ENCODE data around the gene GUK1. TPM values are rescaled to one million over a fixed set of nuclear protein-coding genes. Genes with fewer than 3 reads are reported as not detected.

GUK1 gene
- total and polyA plus RNA-seq, 2 of the 8 experiments (the other 6 are each of a cell fraction or from before 2014, with no cell fraction given) = 68.5 to 183 TPM

DNA sequence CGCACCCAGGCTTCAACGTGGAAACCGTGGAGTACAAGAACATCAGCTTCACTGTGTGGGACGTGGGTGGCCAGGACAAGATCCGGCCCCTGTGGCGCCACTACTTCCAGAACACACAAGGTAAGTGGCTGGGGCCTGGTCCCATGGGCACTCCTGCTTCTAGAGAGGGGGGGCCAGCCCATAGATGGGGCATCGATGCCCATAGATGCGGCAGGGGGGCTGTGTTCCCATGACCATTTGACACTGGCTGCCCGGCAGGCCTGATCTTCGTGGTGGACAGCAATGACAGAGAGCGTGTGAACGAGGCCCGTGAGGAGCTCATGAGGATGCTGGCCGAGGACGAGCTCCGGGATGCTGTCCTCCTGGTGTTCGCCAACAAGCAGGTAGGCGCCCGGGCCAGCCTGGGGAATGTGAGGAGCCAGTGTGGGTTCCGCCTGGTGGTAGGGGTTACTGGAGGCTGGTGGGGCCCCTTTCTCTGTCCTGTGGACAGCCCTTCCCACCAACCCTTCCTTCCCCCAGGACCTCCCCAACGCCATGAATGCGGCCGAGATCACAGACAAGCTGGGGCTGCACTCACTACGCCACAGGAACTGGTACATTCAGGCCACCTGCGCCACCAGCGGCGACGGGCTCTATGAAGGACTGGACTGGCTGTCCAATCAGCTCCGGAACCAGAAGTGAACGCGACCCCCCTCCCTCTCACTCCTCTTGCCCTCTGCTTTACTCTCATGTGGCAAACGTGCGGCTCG lies 42.6 kb upstream of the GUK1 start:
- H3K18ac ChIP-seq (ENCODE audit: extremely low read depth, low read length) = no peak overlapping the region

More for the DNA sequence above, 42.6 kb upstream of the GUK1 start:
- Histone ChIP-seq H3K56ac (replicated peaks; ENCODE audit: insufficient read length, low read depth, low read length) (no peak overlapping the region), H2BK15ac (ENCODE audit: low read length) (no peak overlapping the region), H3K79me2 (ENCODE audit: control insufficient read depth in 1 of 2, insufficient read depth in 2 of 2, low read length in 2 of 2) (peaks cover 16 to 47% of the 10 kb centered on the region in 2 experiments), H3K79me1 (ENCODE audit: low read depth, low read length) (peaks cover 36% of the 10 kb centered on the region), H3K23ac (ENCODE audit: insufficient read length) (no peak overlapping the region), H2BK20ac (ENCODE audit: low read length) (no peak overlapping the region), H4K91ac (replicated peaks; ENCODE audit: insufficient read length, low read length) (no peak overlapping the region), H3K23me2 (ENCODE audit: low read depth, low read length) (peaks cover 6% of the 10 kb centered on the region; the same call in 1 of the 2 replicates), H2BK12ac (ENCODE audit: low read depth, low read length) (no peak overlapping the region), H3K9me3 (ENCODE audit: insufficient read depth in 2 of 2, low read depth in 1 of 2, low read length in 1 of 2) (peaks cover 3 to 5% of the 10 kb centered on the region in 2 experiments; a peak in 3 of 4 replicates), H3K27me3 (replicated peaks in 1 of 4; ENCODE audit: control insufficient read depth in 3 of 4, extremely low read depth in 1 of 4, insufficient read depth in 3 of 4, low read length in 3 of 4) (no peaks in the 10 kb centered on the region), H3K14ac (ENCODE audit: insufficient read length) (no peak overlapping the region), H2BK120ac (replicated peaks; ENCODE audit: low read depth, low read length) (no peak overlapping the region), H4K5ac (ENCODE audit: insufficient read length, low read depth, low read length) (no peak overlapping the region), H3K4me1 (replicated peaks in 1 of 4; ENCODE audit: control insufficient read depth in 3 of 4, insufficient read depth in 4 of 4, low read length in 3 of 4) (0 out of 7 replicates have a peak, but pooled peaks cover 0 to 2% (median 0%) of the 10 kb centered on the region in 4 experiments), H2AFZ (ENCODE audit: low read length) (no peak overlapping the region), H3K27ac (ENCODE audit: low read depth, low read length) (no peak overlapping the region), H2BK5ac (ENCODE audit: low read depth, low read length) (no peak overlapping the region), H3K4ac (replicated peaks; ENCODE audit: insufficient read length, low read depth, low read length) (no peak overlapping the region), H4K20me1 (replicated peaks in 1 of 2; ENCODE audit: control insufficient read depth in 1 of 2, insufficient read depth in 2 of 2, low read length in 2 of 2) (peaks cover 28 to 57% of the 10 kb centered on the region in 2 experiments), H4K8ac (ENCODE audit: extremely low read depth, insufficient read depth, low read length) (no peak overlapping the region), H3K36me3 (ENCODE audit: control insufficient read depth in 2 of 4, insufficient read depth in 4 of 4, low read length in 3 of 4) (peaks cover 13 to 38% (median 19%) of the 10 kb centered on the region in 4 experiments; a peak in 7 of 8 replicates), H3K4me2 (ENCODE audit: insufficient read depth in 1 of 2, low read depth in 2 of 2, low read length in 2 of 2) (no peak overlapping the region), H3K9ac (replicated peaks in 1 of 4; ENCODE audit: extremely low read depth in 1 of 4, low read depth in 3 of 4, low read length in 3 of 4) (no peak overlapping the region), H2AK5ac (ENCODE audit: low read depth, low read length) (no peak overlapping the region), H3K4me3 (ENCODE audit: extremely low read depth in 1 of 4, insufficient read depth in 2 of 4, low read depth in 3 of 4, low read length in 4 of 4) (no peak overlapping the region)
- DNase-seq (ENCODE audit: low read depth in 1 of 2, low spot score in 2 of 2) (peak in 1 of 2 experiments; percentile 39), FAIRE-seq (no peak)
- WGBS, 2 experiments (ENCODE audit: extremely low coverage in 1 of 2, insufficient coverage in 1 of 2, insufficient read length in 1 of 2, insufficient replicate concordance in 2 of 2, low coverage in 1 of 2, low lambda C conversion rate in 2 of 2, missing lambda C conversion rate in 1 of 2) = 88% methylated on average over 29 of the region's 34 CpGs; no CpG with 5 or more reads in 1 of the 2 experiments
- TF ChIP-seq POLR2A (IDR thresholded peaks at IDR 0.05; ENCODE audit: control extremely low read depth in 1 of 2, low read depth in 2 of 2, low read length in 2 of 2) = peak in 1 of 2 experiments; percentile 29; a peak in 1 of 3 replicates
- TF ChIP-seq BCL11A (IDR thresholded peaks at IDR 0.05; ENCODE audit: low read depth in 2 of 2, low read length in 2 of 2) = no peak
- TF ChIP-seq KDM5A (IDR thresholded peaks at IDR 0.05; ENCODE audit: low read length) = no peak
- ChIA-PET CTCF (ENCODE audit: partially characterized antibody) (interaction anchor here (0.6 to 2.8 kb wide), 7 partner anchors 13 to 1218 kb away, joined by 3 to 8 read pairs (median 4); no protein-coding TSS in a partner anchor), POLR2A (ENCODE audit: partially characterized antibody) (interaction anchor here (0.6 to 5.6 kb wide), 7 partner anchors 8 to 1136 kb away, joined by 3 to 53 read pairs (median 4); partner anchors contain the start of genes ARF1 and GJC2)
